Measurements from ENCODE around the gene MS4A10.

The MS4A10 gene

GRCh38 chr11:60785136-60785535 is at the start of gene MS4A10:
Gene MS4A10, plus strand, starts transcription at chr11:60785333. Its CDS starts 5,003 bp downstream, at chr11:60790336.
- peaks cover 0 to 23% of the 10 kb centered on the region in 2 donors for H3K4me1 ChIP-seq (ENCODE audit: control insufficient read depth in 1 of 2, insufficient read depth in 2 of 2, low read length in 2 of 2)
- no peaks in the 10 kb centered on the region for H3K36me3 ChIP-seq (ENCODE audit: control insufficient read depth in 1 of 2, insufficient read depth in 2 of 2, low read length in 2 of 2)
- no peak within 1 kb of the TSS for H3K27ac ChIP-seq (ENCODE audit: low read length)
- no peaks in the 10 kb centered on the region for H3K27me3 ChIP-seq (ENCODE audit: low read depth, low read length)
- no peak within 1 kb of the TSS for H3K4me3 ChIP-seq (ENCODE audit: low read depth in 1 of 2, low read length in 2 of 2)
- no peaks in the 10 kb centered on the region for H3K9me3 ChIP-seq (ENCODE audit: control insufficient read depth in 1 of 2, low read length in 2 of 2)

- no peak overlapping the region for H3K4me3 ChIP-seq (ENCODE audit: low read depth in 1 of 2, low read length in 2 of 2)
- H3K27me3 ChIP-seq (ENCODE audit: low read depth, low read length) = no peaks in the 10 kb centered on the region
- no peak overlapping the region for H3K27ac ChIP-seq (ENCODE audit: low read length)
- no peaks in the 10 kb centered on the region for H3K36me3 ChIP-seq (ENCODE audit: control insufficient read depth in 1 of 2, insufficient read depth in 2 of 2, low read length in 2 of 2)
- H3K9me3 ChIP-seq (ENCODE audit: control insufficient read depth in 1 of 2, low read length in 2 of 2) = peaks cover 0 to 23% of the 10 kb centered on the region in 2 donors
- no peaks in the 10 kb centered on the region for H3K4me1 ChIP-seq (ENCODE audit: control insufficient read depth in 1 of 2, insufficient read depth in 2 of 2, low read length in 2 of 2)
These were observed 46.0 kb upstream of the MS4A10 start for GRCh38 chr11:60739114-60739513.

GRCh38 chr11:60740573-60740972 is 44.6 kb upstream of the MS4A10 start:
- H3K36me3 ChIP-seq (ENCODE audit: control insufficient read depth in 1 of 2, insufficient read depth in 2 of 2, low read length in 2 of 2) = no peaks in the 10 kb centered on the region
- no peak overlapping the region for H3K27ac ChIP-seq (ENCODE audit: low read length)
- H3K4me3 ChIP-seq (ENCODE audit: low read depth in 1 of 2, low read length in 2 of 2) = no peak overlapping the region
- no peaks in the 10 kb centered on the region for H3K4me1 ChIP-seq (ENCODE audit: control insufficient read depth in 1 of 2, insufficient read depth in 2 of 2, low read length in 2 of 2)
- no peaks in the 10 kb centered on the region for H3K27me3 ChIP-seq (ENCODE audit: low read depth, low read length)
- H3K9me3 ChIP-seq (ENCODE audit: control insufficient read depth in 1 of 2, low read length in 2 of 2) = peaks cover 0 to 23% of the 10 kb centered on the region in 2 donors

GRCh38 chr11:60741421-60741820 is 43.7 kb upstream of the MS4A10 start:
- peaks cover 0 to 23% of the 10 kb centered on the region in 2 donors for H3K9me3 ChIP-seq (ENCODE audit: control insufficient read depth in 1 of 2, low read length in 2 of 2)
- H3K4me1 ChIP-seq (ENCODE audit: control insufficient read depth in 1 of 2, insufficient read depth in 2 of 2, low read length in 2 of 2) = no peaks in the 10 kb centered on the region
- H3K4me3 ChIP-seq (ENCODE audit: low read depth in 1 of 2, low read length in 2 of 2) = no peak overlapping the region
- H3K36me3 ChIP-seq (ENCODE audit: control insufficient read depth in 1 of 2, insufficient read depth in 2 of 2, low read length in 2 of 2) = no peaks in the 10 kb centered on the region
- H3K27ac ChIP-seq (ENCODE audit: low read length) = no peak overlapping the region
- no peaks in the 10 kb centered on the region for H3K27me3 ChIP-seq (ENCODE audit: low read depth, low read length)

- H3K27me3 ChIP-seq (ENCODE audit: low read depth, low read length) = no peaks in the 10 kb centered on the region
- no peak overlapping the region for H3K4me3 ChIP-seq (ENCODE audit: low read depth in 1 of 2, low read length in 2 of 2)
- H3K27ac ChIP-seq (ENCODE audit: low read length) = no peak overlapping the region
- no peaks in the 10 kb centered on the region for H3K36me3 ChIP-seq (ENCODE audit: control insufficient read depth in 1 of 2, insufficient read depth in 2 of 2, low read length in 2 of 2)
- H3K4me1 ChIP-seq (ENCODE audit: control insufficient read depth in 1 of 2, insufficient read depth in 2 of 2, low read length in 2 of 2) = no peaks in the 10 kb centered on the region
- peaks cover 0 to 23% of the 10 kb centered on the region in 2 donors for H3K9me3 ChIP-seq (ENCODE audit: control insufficient read depth in 1 of 2, low read length in 2 of 2)
These were observed 42.1 kb upstream of the MS4A10 start for GRCh38 chr11:60743058-60743457.

- Histone ChIP-seq H3K4me3 (ENCODE audit: low read depth in 1 of 2, low read length in 2 of 2) (no peak overlapping the region), H3K27ac (ENCODE audit: low read length) (no peak overlapping the region), H3K9me3 (ENCODE audit: control insufficient read depth in 1 of 2, low read length in 2 of 2) (peaks cover 0 to 23% of the 10 kb centered on the region in 2 donors), H3K4me1 (ENCODE audit: control insufficient read depth in 1 of 2, insufficient read depth in 2 of 2, low read length in 2 of 2) (no peaks in the 10 kb centered on the region), H3K36me3 (ENCODE audit: control insufficient read depth in 1 of 2, insufficient read depth in 2 of 2, low read length in 2 of 2) (no peaks in the 10 kb centered on the region), H3K27me3 (ENCODE audit: low read depth, low read length) (no peaks in the 10 kb centered on the region)
These were observed 41.0 kb upstream of the MS4A10 start for GRCh38 chr11:60744114-60744513.

- no peaks in the 10 kb centered on the region for H3K4me1 ChIP-seq (ENCODE audit: control insufficient read depth in 1 of 2, insufficient read depth in 2 of 2, low read length in 2 of 2)
- peaks cover 0 to 6% of the 10 kb centered on the region in 2 donors for H3K9me3 ChIP-seq (ENCODE audit: control insufficient read depth in 1 of 2, low read length in 2 of 2)
- no peak overlapping the region for H3K4me3 ChIP-seq (ENCODE audit: low read depth in 1 of 2, low read length in 2 of 2)
- no peaks in the 10 kb centered on the region for H3K27me3 ChIP-seq (ENCODE audit: low read depth, low read length)
- H3K36me3 ChIP-seq (ENCODE audit: control insufficient read depth in 1 of 2, insufficient read depth in 2 of 2, low read length in 2 of 2) = no peaks in the 10 kb centered on the region
- no peak overlapping the region for H3K27ac ChIP-seq (ENCODE audit: low read length)
These were observed 37.7 kb upstream of the MS4A10 start for GRCh38 chr11:60747359-60747873.

GRCh38 chr11:60748225-60748624 is 36.9 kb upstream of the MS4A10 start:
- Histone ChIP-seq H3K4me1 (ENCODE audit: control insufficient read depth in 1 of 2, insufficient read depth in 2 of 2, low read length in 2 of 2) (no peaks in the 10 kb centered on the region), H3K27me3 (ENCODE audit: low read depth, low read length) (no peaks in the 10 kb centered on the region), H3K9me3 (ENCODE audit: control insufficient read depth in 1 of 2, low read length in 2 of 2) (peaks cover 0 to 2% of the 10 kb centered on the region in 2 donors), H3K27ac (ENCODE audit: low read length) (no peak overlapping the region), H3K36me3 (ENCODE audit: control insufficient read depth in 1 of 2, insufficient read depth in 2 of 2, low read length in 2 of 2) (no peaks in the 10 kb centered on the region), H3K4me3 (ENCODE audit: low read depth in 1 of 2, low read length in 2 of 2) (no peak overlapping the region)

- no peaks in the 10 kb centered on the region for H3K4me1 ChIP-seq (ENCODE audit: control insufficient read depth in 1 of 2, insufficient read depth in 2 of 2, low read length in 2 of 2)
- no peak overlapping the region for H3K27ac ChIP-seq (ENCODE audit: low read length)
- H3K9me3 ChIP-seq (ENCODE audit: control insufficient read depth in 1 of 2, low read length in 2 of 2) = peaks cover 0 to 4% of the 10 kb centered on the region in 2 donors
- no peaks in the 10 kb centered on the region for H3K36me3 ChIP-seq (ENCODE audit: control insufficient read depth in 1 of 2, insufficient read depth in 2 of 2, low read length in 2 of 2)
- no peaks in the 10 kb centered on the region for H3K27me3 ChIP-seq (ENCODE audit: low read depth, low read length)
- no peak overlapping the region for H3K4me3 ChIP-seq (ENCODE audit: low read depth in 1 of 2, low read length in 2 of 2)
These were observed 36.3 kb upstream of the MS4A10 start for GRCh38 chr11:60748821-60749220.

GRCh38 chr11:60750911-60751310 is 34.2 kb upstream of the MS4A10 start:
- Histone ChIP-seq H3K4me1 (ENCODE audit: control insufficient read depth in 1 of 2, insufficient read depth in 2 of 2, low read length in 2 of 2) (no peaks in the 10 kb centered on the region), H3K27ac (ENCODE audit: low read length) (no peak overlapping the region), H3K27me3 (ENCODE audit: low read depth, low read length) (no peaks in the 10 kb centered on the region), H3K9me3 (ENCODE audit: control insufficient read depth in 1 of 2, low read length in 2 of 2) (peaks cover 0 to 4% of the 10 kb centered on the region in 2 donors), H3K36me3 (ENCODE audit: control insufficient read depth in 1 of 2, insufficient read depth in 2 of 2, low read length in 2 of 2) (no peaks in the 10 kb centered on the region), H3K4me3 (ENCODE audit: low read depth in 1 of 2, low read length in 2 of 2) (no peak overlapping the region)

- no peak overlapping the region for H3K27ac ChIP-seq (ENCODE audit: low read length)
- no peaks in the 10 kb centered on the region for H3K36me3 ChIP-seq (ENCODE audit: control insufficient read depth in 1 of 2, insufficient read depth in 2 of 2, low read length in 2 of 2)
- no peaks in the 10 kb centered on the region for H3K27me3 ChIP-seq (ENCODE audit: low read depth, low read length)
- no peak overlapping the region for H3K4me3 ChIP-seq (ENCODE audit: low read depth in 1 of 2, low read length in 2 of 2)
- no peaks in the 10 kb centered on the region for H3K4me1 ChIP-seq (ENCODE audit: control insufficient read depth in 1 of 2, insufficient read depth in 2 of 2, low read length in 2 of 2)
- peaks cover 0 to 4% of the 10 kb centered on the region in 2 donors for H3K9me3 ChIP-seq (ENCODE audit: control insufficient read depth in 1 of 2, low read length in 2 of 2)
These were observed 31.8 kb upstream of the MS4A10 start for GRCh38 chr11:60753309-60753708.

- Histone ChIP-seq H3K27me3 (ENCODE audit: low read depth, low read length) (no peaks in the 10 kb centered on the region), H3K4me3 (ENCODE audit: low read depth in 1 of 2, low read length in 2 of 2) (no peak overlapping the region), H3K4me1 (ENCODE audit: control insufficient read depth in 1 of 2, insufficient read depth in 2 of 2, low read length in 2 of 2) (no peaks in the 10 kb centered on the region), H3K9me3 (ENCODE audit: control insufficient read depth in 1 of 2, low read length in 2 of 2) (peaks cover 0 to 4% of the 10 kb centered on the region in 2 donors), H3K27ac (ENCODE audit: low read length) (no peak overlapping the region), H3K36me3 (ENCODE audit: control insufficient read depth in 1 of 2, insufficient read depth in 2 of 2, low read length in 2 of 2) (no peaks in the 10 kb centered on the region)
These were observed 30.2 kb upstream of the MS4A10 start for GRCh38 chr11:60754887-60755286.

All from muscle layer of duodenum (tissue), 2 donors.